ENCODE data around the gene R3HDM4.

- TF ChIP-seq CTCF (IDR thresholded peaks at IDR 0.05; ENCODE audit: low read depth, low read length, missing input control), result no peak
- no peak for TF ChIP-seq REST (IDR thresholded peaks at IDR 0.05)
- no peak for TF ChIP-seq MAX (IDR thresholded peaks at IDR 0.05)
- no peak for TF ChIP-seq YY1 (IDR thresholded peaks at IDR 0.05)
- no peak for TF ChIP-seq RAD21 (IDR thresholded peaks at IDR 0.05)
- TF ChIP-seq EGR1 (IDR thresholded peaks at IDR 0.05; ENCODE audit: low read depth in 2 of 2), result no peak
These were observed 3.8 kb upstream of the R3HDM4 start for GRCh38 chr19:916645-917322.

Data from liver (tissue), 3 donors.